Neural crest cell (in vitro differentiated cells): ENCODE measurements around the gene WDR54. TPM values are rescaled to one million over a fixed set of nuclear protein-coding genes. Genes with fewer than 3 reads are reported as not detected.

Experiments used
- DNase-seq: peaks from one replicate; pipeline ENCODE4 v3.0.0; 2021; ENCODE audit warnings: low read depth, mixed read lengths, low spot score
- H3K27ac Mint-ChIP-seq: one replicate; pipeline ENCODE4 v1.8.0; 2021; ENCODE audit warnings: mild to moderate bottlenecking, mixed read lengths; ENCODE audit not compliant: unreplicated experiment
- H3K27me3 Mint-ChIP-seq: 2 replicates; pipeline ENCODE4 v1.8.0; 2021; ENCODE audit warnings: low read depth, mild to moderate bottlenecking, mixed read lengths
- H3K36me3 Mint-ChIP-seq: 2 replicates; pipeline ENCODE4 v1.8.0; 2021; ENCODE audit warnings: low read depth, mild to moderate bottlenecking, mixed read lengths
- H3K4me1 Mint-ChIP-seq: 2 replicates; pipeline ENCODE4 v1.8.0; 2021; ENCODE audit warnings: mixed read lengths
- H3K4me3 Mint-ChIP-seq: one replicate; pipeline ENCODE4 v1.8.0; 2021; ENCODE audit warnings: mild to moderate bottlenecking, mixed read lengths
- H3K9me3 Mint-ChIP-seq: 2 replicates; pipeline ENCODE4 v1.8.0; 2021; ENCODE audit warnings: mixed read lengths
- CTCF ChIP-seq: fragments of 200-600 bp; sonication (generic); conservative IDR thresholded peaks from 2 replicates; pipeline ENCODE4 v1.5.0; 2021; ENCODE audit warnings: antibody characterized with exemption, mild to moderate bottlenecking
- total RNA-seq: library from RNA; stranded (reverse); gene quantifications from 2 replicates; pipeline ENCODE4 v1.2.1, GENCODE V29; 2021

Gene WDR54
- total RNA-seq, 1 donor from 2014 or later = 56.9 TPM

GRCh38 chr2:74401891-74402290 is 19.6 kb upstream of the WDR54 start:
- no peak overlapping the region for H3K4me3 Mint-ChIP-seq
- no peaks in the 10 kb centered on the region for H3K36me3 Mint-ChIP-seq
- H3K27me3 Mint-ChIP-seq = no peaks in the 10 kb centered on the region
- no peak for TF ChIP-seq CTCF
- no peak overlapping the region for H3K27ac Mint-ChIP-seq
- no peaks in the 10 kb centered on the region for H3K4me1 Mint-ChIP-seq
- DNase-seq = no peak
- H3K9me3 Mint-ChIP-seq = no peaks in the 10 kb centered on the region

DNA sequence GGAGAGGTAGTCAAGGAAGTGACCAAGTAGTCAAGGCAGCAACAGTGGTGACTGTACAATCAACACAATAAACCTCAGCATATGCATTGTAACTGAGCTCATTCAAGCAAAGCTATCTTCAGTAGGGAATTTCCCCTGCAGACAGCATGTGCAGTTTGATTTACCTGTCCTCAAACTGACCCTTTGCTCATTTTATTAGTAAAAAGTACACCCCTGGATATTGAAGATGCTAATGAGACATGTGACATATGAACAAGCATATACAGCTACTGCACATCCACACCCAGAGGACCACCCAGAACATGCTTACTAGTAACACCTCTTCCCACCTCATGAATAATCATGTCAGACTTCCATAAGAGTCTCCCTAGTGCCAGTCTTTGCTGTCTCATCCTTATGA is 15.5 kb upstream of the WDR54 start:
- Mint-ChIP-seq H3K27ac (no peak overlapping the region), H3K4me3 (no peak overlapping the region), H3K27me3 (no peaks in the 10 kb centered on the region), H3K9me3 (no peaks in the 10 kb centered on the region), H3K4me1 (peaks cover 5% of the 10 kb centered on the region), H3K36me3 (no peaks in the 10 kb centered on the region)
- no peak for DNase-seq
- TF ChIP-seq CTCF = no peak

DNA sequence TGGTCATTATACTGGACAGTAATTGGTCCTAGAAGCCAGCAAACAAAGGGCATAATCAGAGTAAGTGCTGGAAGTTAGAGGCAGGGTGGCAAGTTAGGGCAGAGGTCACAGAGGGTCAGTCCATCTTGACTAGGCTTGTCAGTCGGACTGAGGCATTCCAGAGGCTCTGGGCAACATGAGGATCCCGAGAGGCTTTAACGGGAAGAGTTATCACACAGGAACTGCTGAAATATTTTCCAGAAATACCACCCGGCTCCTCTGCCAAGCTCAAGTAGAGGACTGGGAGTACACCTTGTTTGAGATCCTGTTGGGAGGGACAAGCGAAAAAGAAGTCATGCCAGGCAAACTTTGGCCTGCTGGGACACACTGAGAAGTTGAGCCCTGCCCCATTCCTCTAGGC is 13.8 kb upstream of the WDR54 start:
- Mint-ChIP-seq H3K27ac (no peak overlapping the region), H3K9me3 (no peaks in the 10 kb centered on the region), H3K4me3 (no peak overlapping the region), H3K36me3 (no peaks in the 10 kb centered on the region), H3K27me3 (no peaks in the 10 kb centered on the region), H3K4me1 (peaks cover 5% of the 10 kb centered on the region)
- no peak for TF ChIP-seq CTCF
- no peak for DNase-seq

DNA sequence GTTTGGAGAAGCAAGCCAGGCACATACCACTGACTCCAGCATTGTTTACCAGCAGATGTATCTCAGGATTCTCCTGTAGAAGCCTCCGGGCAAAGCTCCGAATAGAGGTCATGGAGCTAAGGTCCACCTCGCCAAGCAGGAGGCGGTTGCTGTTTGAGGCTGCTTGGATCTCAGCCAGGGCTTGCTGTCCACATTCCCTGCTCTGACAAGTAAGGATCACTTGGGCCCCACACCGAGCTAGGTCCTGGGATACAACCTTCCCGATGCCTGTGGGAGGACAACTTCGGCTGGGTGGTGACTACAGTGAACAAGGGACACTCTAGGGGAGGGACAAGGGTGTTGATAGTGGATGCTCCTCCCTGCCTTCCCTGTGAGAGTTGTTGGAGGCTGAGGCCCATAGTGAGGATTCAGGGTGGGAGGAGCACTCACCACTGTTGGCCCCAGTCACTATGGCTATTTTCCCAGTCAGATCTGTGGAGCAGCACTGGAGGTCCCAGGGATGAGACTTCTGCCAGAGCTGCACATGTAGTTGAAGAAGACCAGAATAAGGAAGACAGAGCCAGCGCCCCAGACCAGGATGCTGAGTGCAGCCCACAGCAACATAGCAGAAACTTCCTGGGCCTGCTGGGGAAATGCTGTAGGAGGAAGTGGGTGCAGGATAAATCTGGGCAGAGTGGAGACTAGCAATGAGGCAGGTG is 8.4 kb upstream of the WDR54 start:
- Mint-ChIP-seq H3K27ac (no peak overlapping the region), H3K4me1 (no peaks in the 10 kb centered on the region), H3K27me3 (no peaks in the 10 kb centered on the region), H3K4me3 (no peak overlapping the region), H3K9me3 (no peaks in the 10 kb centered on the region), H3K36me3 (no peaks in the 10 kb centered on the region)
- no peak for DNase-seq
- TF ChIP-seq CTCF = no peak

GRCh38 chr2:74414441-74414840 is 7.1 kb upstream of the WDR54 start:
- no peaks in the 10 kb centered on the region for H3K4me1 Mint-ChIP-seq
- DNase-seq = no peak

More at GRCh38 chr2:74414441-74414840, 7.1 kb upstream of the WDR54 start:
- Mint-ChIP-seq H3K36me3 (no peaks in the 10 kb centered on the region), H3K9me3 (no peaks in the 10 kb centered on the region), H3K27ac (no peak overlapping the region), H3K4me3 (no peak overlapping the region), H3K27me3 (no peaks in the 10 kb centered on the region)
- TF ChIP-seq CTCF = no peak
